ENCODE results near the gene CFAP74. TPM values are rescaled to one million over a fixed set of nuclear protein-coding genes. Genes with fewer than 3 reads are reported as not detected.

The CFAP74 gene
- total RNA-seq, 2 experiments from 2014 or later, result 0.38 to 0.41 TPM

- intact Hi-C loops (cut with micrococcal nuclease), result no loop called here
- Mint-ChIP-seq H3K4me1 (ENCODE audit: low read depth) (no peaks in the 10 kb centered on the region), H3K27ac (no peak overlapping the region), H3K9me3 (no peaks in the 10 kb centered on the region), H3K4me3 (no peak overlapping the region), H3K36me3 (ENCODE audit: low read depth) (no peaks in the 10 kb centered on the region), H3K27me3 (no peaks in the 10 kb centered on the region)
- ChIA-PET POLR2A (no interaction called here), CTCF (interaction anchor here (1.4 kb wide), 1 partner anchor 214 kb away, joined by 4 read pairs; no protein-coding TSS in a partner anchor)
- no peak for TF ChIP-seq CTCF (IDR thresholded peaks at IDR 0.05)
- ATAC-seq (no peak), DNase-seq (no peak)
These were observed 77.9 kb downstream of the CFAP74 start for GRCh38 chr1:1925437-1926345.

GRCh38 chr1:1924849-1925248 is 78.7 kb downstream of the CFAP74 start:
- ChIA-PET POLR2A (no interaction called here), CTCF (no interaction called here)
- TF ChIP-seq CTCF (IDR thresholded peaks at IDR 0.05), result no peak
- H3K36me3 Mint-ChIP-seq (ENCODE audit: low read depth), result no peaks in the 10 kb centered on the region
- no peak overlapping the region for H3K27ac Mint-ChIP-seq
- H3K4me3 Mint-ChIP-seq, result no peak overlapping the region
- no peaks in the 10 kb centered on the region for H3K9me3 Mint-ChIP-seq
- no peaks in the 10 kb centered on the region for H3K4me1 Mint-ChIP-seq (ENCODE audit: low read depth)
- intact Hi-C loops (cut with micrococcal nuclease), result no loop called here
- DNase-seq (no peak), ATAC-seq (no peak)
- H3K27me3 Mint-ChIP-seq, result no peaks in the 10 kb centered on the region

- no peak for TF ChIP-seq CTCF (IDR thresholded peaks at IDR 0.05)
- ATAC-seq, result no peak
- no peak for DNase-seq
- H3K27me3 Mint-ChIP-seq, result no peaks in the 10 kb centered on the region
- POLR2A ChIA-PET, result no interaction called here
- no peaks in the 10 kb centered on the region for H3K4me1 Mint-ChIP-seq (ENCODE audit: low read depth)
- H3K27ac Mint-ChIP-seq, result no peak overlapping the region
- H3K36me3 Mint-ChIP-seq (ENCODE audit: low read depth), result no peaks in the 10 kb centered on the region
- intact Hi-C loops (cut with micrococcal nuclease), result no loop called here
- CTCF ChIA-PET, result no interaction called here
- no peaks in the 10 kb centered on the region for H3K9me3 Mint-ChIP-seq
- no peak overlapping the region for H3K4me3 Mint-ChIP-seq
These were observed 79.2 kb downstream of the CFAP74 start for GRCh38 chr1:1924386-1924785.

GRCh38 chr1:1922956-1923833 is 80.4 kb downstream of the CFAP74 start:
- ATAC-seq (no peak), DNase-seq (no peak)
- POLR2A ChIA-PET, result interaction anchor here (0.6 kb wide), 1 partner anchor 262 kb away, joined by 4 read pairs; no protein-coding TSS in a partner anchor
- intact Hi-C loops (cut with micrococcal nuclease), result no loop called here
- Mint-ChIP-seq H3K4me1 (ENCODE audit: low read depth) (no peaks in the 10 kb centered on the region), H3K9me3 (no peaks in the 10 kb centered on the region), H3K36me3 (ENCODE audit: low read depth) (no peaks in the 10 kb centered on the region), H3K27ac (no peak overlapping the region), H3K27me3 (no peaks in the 10 kb centered on the region), H3K4me3 (no peak overlapping the region)
- no peak for TF ChIP-seq CTCF (IDR thresholded peaks at IDR 0.05)
- CTCF ChIA-PET, result no interaction called here

GRCh38 chr1:1922702-1922955 is 81.0 kb downstream of the CFAP74 start:
- POLR2A ChIA-PET, result interaction anchor here (0.6 kb wide), 1 partner anchor 262 kb away, joined by 4 read pairs; no protein-coding TSS in a partner anchor
- H3K4me1 Mint-ChIP-seq (ENCODE audit: low read depth), result peaks cover 3% of the 10 kb centered on the region

More at GRCh38 chr1:1922702-1922955, 81.0 kb downstream of the CFAP74 start:
- intact Hi-C loops (cut with micrococcal nuclease), result no loop called here
- Mint-ChIP-seq H3K9me3 (no peaks in the 10 kb centered on the region), H3K36me3 (ENCODE audit: low read depth) (no peaks in the 10 kb centered on the region), H3K27me3 (no peaks in the 10 kb centered on the region), H3K4me3 (no peak overlapping the region), H3K27ac (no peak overlapping the region)
- no peak for TF ChIP-seq CTCF (IDR thresholded peaks at IDR 0.05)
- DNase-seq, result no peak
- ATAC-seq, result no peak
- CTCF ChIA-PET, result no interaction called here

Measured in activated CD8-positive, alpha-beta T cell treated with anti-CD3 and anti-CD28 coated beads for 36 hours (primary cell).